HG02588 (cell line): ENCODE results near the gene NPFFR1.

Experiments
- ATAC-seq: cut with Tn5 transposase; IDR thresholded peaks from one replicate; pipeline ENCODE4 v1.9.1; 2021; ENCODE audit warnings: mild to moderate bottlenecking, moderate library complexity; ENCODE audit not compliant: unreplicated experiment

The NPFFR1 gene

GRCh38 chr10:70283445-70284399, at the start of gene NPFFR1:
Gene NPFFR1, minus strand, starts transcription at chr10:70284004. Its CDS starts 328 bp downstream, at chr10:70283676.
- no peak for ATAC-seq

DNA sequence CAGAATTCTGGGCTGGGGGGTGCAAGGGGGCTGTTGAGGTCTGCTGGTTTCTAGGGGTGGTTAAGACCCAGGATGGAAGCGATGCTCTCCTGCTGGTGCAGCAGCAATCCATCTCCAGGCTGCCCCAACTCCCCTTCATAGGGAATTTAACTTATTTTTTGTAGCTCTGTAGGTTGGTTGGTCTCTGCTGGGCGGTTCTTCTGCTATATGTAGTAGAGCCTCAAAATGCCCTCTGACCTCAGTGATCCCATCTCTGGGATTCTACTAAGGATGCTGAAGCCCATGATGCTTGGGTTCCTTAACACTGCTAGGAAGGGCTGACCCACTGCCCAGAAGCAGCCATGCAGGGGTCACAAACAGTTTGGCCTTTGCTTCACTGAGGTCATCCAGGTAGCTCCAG, 49.5 kb upstream of the NPFFR1 start:
- no peak for ATAC-seq

DNA sequence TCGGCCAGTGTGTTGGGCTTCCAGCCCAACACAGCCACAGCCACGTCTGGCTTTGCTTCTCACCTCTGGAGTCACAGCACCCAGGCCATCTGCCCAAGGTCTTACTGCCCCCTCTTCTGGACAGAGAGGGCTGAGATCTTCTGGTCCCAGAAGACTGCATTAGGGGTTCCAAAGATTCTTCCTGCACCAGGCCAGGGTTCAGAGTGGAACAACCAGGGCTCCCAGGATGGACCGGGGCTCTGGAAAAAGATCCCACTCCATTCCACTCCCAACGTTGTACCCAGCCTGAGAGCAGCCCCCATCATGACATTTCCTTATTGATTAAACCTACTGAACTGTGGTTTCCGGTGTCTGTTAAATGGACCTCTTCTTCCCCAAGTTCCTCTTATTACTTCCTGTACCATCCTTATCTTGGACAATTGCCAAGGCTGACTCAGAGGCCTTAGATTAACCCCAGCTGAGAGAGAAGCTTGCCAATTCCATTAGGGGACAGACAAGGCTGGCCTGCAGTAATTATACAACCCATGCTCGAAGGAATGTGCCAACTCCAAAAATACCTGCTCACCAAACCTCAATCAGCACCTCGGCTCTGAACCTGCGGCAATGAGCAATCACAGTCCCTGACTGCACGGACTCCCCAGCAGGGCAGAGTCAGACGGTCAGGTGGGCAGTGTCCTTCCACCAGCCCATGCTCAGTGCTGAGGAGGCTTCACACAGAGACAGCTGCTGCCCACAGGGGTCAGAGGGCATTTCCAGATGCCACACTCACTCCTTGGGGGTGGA, 47.9 kb upstream of the NPFFR1 start:
- no peak for ATAC-seq

GRCh38 chr10:70331160-70331485, 47.3 kb upstream of the NPFFR1 start:
- no peak for ATAC-seq

GRCh38 chr10:70330671-70331070, 46.9 kb upstream of the NPFFR1 start:
- ATAC-seq: no peak

DNA sequence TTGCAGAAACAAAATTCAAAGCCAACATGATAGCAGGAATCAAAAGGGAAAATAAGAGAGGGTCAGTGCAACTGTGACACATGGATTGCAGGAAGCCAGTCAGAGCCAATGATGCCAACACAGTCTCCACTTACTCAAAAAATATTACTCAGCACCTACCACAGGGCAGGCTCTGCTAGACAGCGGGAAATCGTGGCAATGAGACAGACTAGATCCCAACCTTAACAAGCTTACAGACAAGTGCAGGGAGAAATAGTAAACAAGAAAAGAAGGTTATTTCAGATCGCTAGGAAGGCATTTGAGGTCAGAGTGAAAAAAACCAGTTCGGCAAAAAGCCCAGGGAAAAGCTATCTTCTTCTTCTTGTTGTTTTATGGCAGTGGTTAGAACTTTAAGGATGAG, 45.2 kb upstream of the NPFFR1 start:
- ATAC-seq: no peak

DNA sequence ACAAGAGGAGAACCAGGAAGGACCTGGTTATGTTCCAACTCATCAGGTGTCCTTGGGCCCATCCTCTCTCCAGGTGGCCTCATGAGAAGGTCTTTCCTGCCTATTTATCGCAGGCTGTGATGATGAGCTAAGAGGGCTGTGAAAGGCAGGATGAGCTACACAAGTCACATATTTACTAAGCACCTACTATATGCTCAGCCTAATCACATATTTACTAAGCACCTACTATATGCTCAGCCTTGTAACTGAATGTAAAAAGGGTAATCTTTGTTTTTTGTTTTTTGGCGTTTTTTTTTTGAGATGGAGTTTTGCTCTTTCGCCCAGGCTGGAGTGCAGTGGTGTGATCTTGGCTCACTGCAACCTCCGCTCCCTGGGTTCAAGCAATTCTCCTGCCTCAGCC, 44.2 kb upstream of the NPFFR1 start:
- no peak for ATAC-seq

GRCh38 chr10:70324951-70325781, 41.4 kb upstream of the NPFFR1 start:
- ATAC-seq: no peak

- ATAC-seq: no peak
Measured at GRCh38 chr10:70324339-70324861, 40.6 kb upstream of the NPFFR1 start.

DNA sequence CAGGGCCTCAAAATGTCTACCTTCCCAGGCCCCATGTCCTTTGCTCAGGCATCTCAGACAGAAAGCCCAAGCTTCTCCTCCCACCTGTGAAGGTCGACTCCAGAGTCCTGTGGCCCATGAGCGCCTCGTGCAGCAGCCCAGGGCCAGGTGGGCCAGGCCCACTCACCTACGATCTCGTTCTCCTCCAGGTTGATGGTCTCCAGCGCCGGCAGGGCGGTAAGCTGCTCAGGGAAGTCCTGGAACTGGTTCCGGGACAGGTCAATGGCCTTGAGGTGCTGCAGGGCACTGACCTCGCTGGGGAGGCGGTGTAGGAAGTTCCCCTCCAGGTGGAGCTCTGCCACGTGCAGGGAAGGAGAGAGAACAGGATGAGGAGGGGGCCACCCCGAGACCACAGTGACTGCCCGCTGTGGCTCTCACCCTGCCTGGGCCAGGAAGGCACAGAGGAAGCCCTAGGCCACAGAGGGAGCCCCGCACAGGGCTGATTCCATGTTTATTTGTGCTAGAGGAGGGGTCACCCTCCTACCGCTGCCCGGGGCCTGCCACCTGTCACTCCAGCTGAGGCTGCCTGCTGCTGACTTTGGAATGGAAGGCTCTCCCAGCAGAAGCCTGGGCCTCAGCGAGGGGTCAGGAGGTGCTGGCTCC, 40.0 kb upstream of the NPFFR1 start:
- no peak for ATAC-seq

GRCh38 chr10:70323138-70323696, 39.4 kb upstream of the NPFFR1 start:
- no peak for ATAC-seq

GRCh38 chr10:70321897-70322890, 38.4 kb upstream of the NPFFR1 start:
- ATAC-seq: no peak

DNA sequence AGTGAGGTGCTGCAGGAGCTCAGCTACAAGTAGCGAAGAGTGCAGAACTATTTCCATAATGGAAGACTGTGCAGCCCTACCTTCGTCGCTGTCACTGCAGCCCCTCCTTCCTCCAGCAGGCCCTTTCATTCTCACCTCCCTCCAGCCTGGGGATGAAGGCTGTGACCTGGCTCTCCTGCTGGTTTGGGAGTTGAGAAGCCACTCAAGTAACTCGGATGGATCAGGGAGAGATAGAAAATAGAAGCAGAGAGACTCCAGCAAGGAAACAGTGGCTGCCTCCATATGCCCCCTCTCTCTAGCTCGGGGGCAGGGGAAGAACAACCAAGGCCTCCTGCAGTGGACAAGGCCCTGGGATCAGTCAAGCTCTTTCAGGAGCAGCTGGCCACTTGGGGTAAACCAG, 37.4 kb upstream of the NPFFR1 start:
- ATAC-seq: no peak

- ATAC-seq: no peak
Measured at GRCh38 chr10:70320751-70321150, 36.9 kb upstream of the NPFFR1 start.

DNA sequence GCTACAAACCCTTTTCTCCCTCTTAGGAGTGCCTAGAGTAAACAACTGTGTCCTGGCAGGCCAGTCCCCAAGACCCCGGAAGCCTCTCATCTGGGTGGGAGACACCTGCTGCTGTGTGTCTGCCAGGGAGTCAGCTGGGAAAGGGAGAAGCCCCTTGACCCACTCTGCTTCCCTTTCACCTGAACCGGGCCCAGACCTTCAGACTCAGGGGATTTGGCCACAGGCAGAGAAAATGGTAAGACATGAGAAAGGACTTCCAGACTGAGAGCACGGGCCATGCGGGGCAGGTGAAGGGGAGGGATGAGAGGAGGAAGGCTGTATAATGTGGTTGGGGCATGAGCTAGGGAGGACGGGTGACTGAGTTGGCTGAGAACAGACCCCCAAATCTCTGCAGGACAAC, 36.0 kb upstream of the NPFFR1 start:
- ATAC-seq: no peak

GRCh38 chr10:70319183-70319582, 35.4 kb upstream of the NPFFR1 start:
- no peak for ATAC-seq

GRCh38 chr10:70317943-70318318, 34.1 kb upstream of the NPFFR1 start:
- ATAC-seq: no peak

- ATAC-seq: no peak
Measured at GRCh38 chr10:70317272-70317942, 33.6 kb upstream of the NPFFR1 start.
